Trophoblast cell (in vitro differentiated cells and primary cell): ENCODE results near the gene RPL13A.
A peak's percentile ranks its signal among the peaks of the same experiment; 100 is the strongest.

Experiments
- DNase-seq, 2 donors: peaks; one replicate each; pipeline ENCODE4 v3.0.0-alpha.2; 2016
- H2AFZ ChIP-seq: 2 replicates; pipeline ENCODE4 v1.6.1; 2013; ENCODE audit warnings: low read length, moderate library complexity, mild to moderate bottlenecking; ENCODE audit not compliant: insufficient read depth, poor library complexity
- H2AK5ac ChIP-seq: 2 replicates; pipeline ENCODE4 v1.6.1; 2013; ENCODE audit warnings: mild to moderate bottlenecking, low read length
- H2BK120ac ChIP-seq: 2 replicates; pipeline ENCODE4 v1.6.1; 2013; ENCODE audit warnings: low read length, mild to moderate bottlenecking, moderate library complexity; ENCODE audit not compliant: insufficient read depth, poor library complexity
- H2BK12ac ChIP-seq: 2 replicates; pipeline ENCODE4 v1.6.1; 2013; ENCODE audit warnings: mild to moderate bottlenecking, low read length, moderate library complexity
- H2BK5ac ChIP-seq: 2 replicates; pipeline ENCODE4 v1.6.1; 2013; ENCODE audit warnings: low read length, low read depth, moderate library complexity, mild to moderate bottlenecking; ENCODE audit not compliant: poor library complexity
- H3K14ac ChIP-seq: 2 replicates; pipeline ENCODE4 v1.6.1; 2013; ENCODE audit warnings: mild to moderate bottlenecking, low read length
- H3K18ac ChIP-seq: 2 replicates; pipeline ENCODE4 v1.6.1; 2013; ENCODE audit warnings: mild to moderate bottlenecking, low read length
- H3K23ac ChIP-seq: 2 replicates; pipeline ENCODE4 v1.6.1; 2013; ENCODE audit warnings: low read length
- H3K27ac ChIP-seq: 2 replicates; pipeline ENCODE4 v1.5.1; 2013; ENCODE audit warnings: low read depth, mild to moderate bottlenecking, inconsistent platforms, low read length, moderate library complexity
- H3K27me3 ChIP-seq: 2 replicates; pipeline ENCODE4 v1.6.1; 2013; ENCODE audit warnings: inconsistent platforms, mild to moderate bottlenecking, low read length, moderate library complexity; ENCODE audit not compliant: insufficient read depth
- H3K36me3 ChIP-seq, 2 experiments: 1 replicate in 1 of 2; 2 replicates in 1 of 2; pipeline ENCODE4 v1.6.1; 2013; ENCODE audit warnings: low read length in 2 of 2, mild to moderate bottlenecking in 2 of 2, moderate library complexity in 1 of 2; ENCODE audit not compliant: insufficient read depth in 2 of 2, control insufficient read depth in 1 of 2
- H3K4ac ChIP-seq: 2 replicates; pipeline ENCODE4 v1.6.1; 2013; ENCODE audit warnings: low read depth, mild to moderate bottlenecking, low read length, moderate library complexity
- H3K4me1 ChIP-seq, 2 experiments: 1 replicate in 1 of 2; 2 replicates in 1 of 2; pipeline ENCODE4 v1.6.1; 2013; ENCODE audit warnings: low read length in 2 of 2, mild to moderate bottlenecking in 2 of 2, moderate library complexity in 1 of 2; ENCODE audit not compliant: insufficient read depth in 2 of 2, control insufficient read depth in 1 of 2
- H3K4me2 ChIP-seq: 2 replicates; pipeline ENCODE4 v1.6.1; 2013; ENCODE audit warnings: inconsistent platforms, mild to moderate bottlenecking, low read length, moderate library complexity
- H3K4me3 ChIP-seq: 2 replicates; pipeline ENCODE4 v1.5.1; 2013; ENCODE audit warnings: mild to moderate bottlenecking, low read depth, low read length, inconsistent platforms
- H3K79me1 ChIP-seq: one replicate; pipeline ENCODE4 v1.6.1; 2013; ENCODE audit warnings: low read length
- H3K79me2 ChIP-seq: 2 replicates; pipeline ENCODE4 v1.6.1; 2013; ENCODE audit warnings: low read length, mild to moderate bottlenecking; ENCODE audit not compliant: control insufficient read depth, insufficient read depth, poor library complexity
- H3K9ac ChIP-seq: 2 replicates; pipeline ENCODE4 v1.6.1; 2013; ENCODE audit warnings: mild to moderate bottlenecking, low read length
- H3K9me3 ChIP-seq: 2 replicates; pipeline ENCODE4 v1.6.1; 2013; ENCODE audit warnings: low read depth, mild to moderate bottlenecking, control low read depth, inconsistent platforms, low read length; ENCODE audit not compliant: insufficient read depth
- H4K12ac ChIP-seq: 2 replicates; pipeline ENCODE4 v1.6.1; 2013; ENCODE audit warnings: low read depth, mild to moderate bottlenecking, low read length, moderate library complexity
- H4K8ac ChIP-seq: 2 replicates; pipeline ENCODE4 v1.6.1; 2013; ENCODE audit warnings: low read depth, mild to moderate bottlenecking, low read length, moderate library complexity
- H4K91ac ChIP-seq: one replicate; pipeline ENCODE4 v1.6.1; 2013; ENCODE audit warnings: low read depth, mild to moderate bottlenecking, low read length, moderate library complexity
- WGBS: extraction: QIAGEN DNeasy Blood & Tissue Kit; methylation state at CpG from one replicate; pipeline ENCODE4 v1.1.7; 2013; ENCODE audit warnings: missing lambda C conversion rate; ENCODE audit not compliant: insufficient read length, insufficient coverage; ENCODE audit errors: extremely low coverage; 5-methylcytosine and 5-hydroxymethylcytosine counted together

RPL13A gene

GRCh38 chr19:49463960-49464740, 23.3 kb upstream of the RPL13A start:
- Histone ChIP-seq H3K4ac (no peak overlapping the region), H3K4me3 (no peak overlapping the region), H3K4me2 (no peak overlapping the region), H3K23ac (no peak overlapping the region), H3K27me3 (no peaks in the 10 kb centered on the region), H3K18ac (no peak overlapping the region), H2AFZ (no peak overlapping the region), H2BK5ac (no peak overlapping the region), H3K4me1 (no peaks in the 10 kb centered on the region), H3K36me3 (peaks cover 34 to 53% of the 10 kb centered on the region in 2 experiments), H3K9me3 (no peaks in the 10 kb centered on the region), H4K91ac (no peak overlapping the region), H3K79me1 (no peaks in the 10 kb centered on the region), H2AK5ac (no peak overlapping the region), H2BK120ac (no peak overlapping the region), H3K14ac (no peak overlapping the region), H4K12ac (no peak overlapping the region), H3K79me2 (no peaks in the 10 kb centered on the region), H3K9ac (no peak overlapping the region), H4K8ac (no peak overlapping the region), H3K27ac (no peak overlapping the region), H2BK12ac (no peak overlapping the region)
- no CpG with 5 or more reads among the region's 39 CpGs for WGBS
- DNase-seq = no peak

- DNase-seq = no peak
- Histone ChIP-seq H2AK5ac (no peak overlapping the region), H4K12ac (no peak overlapping the region), H2BK120ac (no peak overlapping the region), H3K9me3 (no peaks in the 10 kb centered on the region), H3K79me2 (no peaks in the 10 kb centered on the region), H3K4me2 (no peak overlapping the region), H3K23ac (no peak overlapping the region), H3K4me3 (no peak overlapping the region), H3K27me3 (no peaks in the 10 kb centered on the region), H3K27ac (no peak overlapping the region), H4K8ac (no peak overlapping the region), H2AFZ (no peak overlapping the region), H3K4ac (no peak overlapping the region), H3K79me1 (no peaks in the 10 kb centered on the region), H3K14ac (no peak overlapping the region), H4K91ac (no peak overlapping the region), H3K18ac (no peak overlapping the region), H2BK12ac (no peak overlapping the region), H3K9ac (no peak overlapping the region), H3K36me3 (peaks cover 40 to 57% of the 10 kb centered on the region in 2 experiments), H3K4me1 (no peaks in the 10 kb centered on the region), H2BK5ac (no peak overlapping the region)
- no CpG with 5 or more reads among the region's 3 CpGs for WGBS
These were observed 22.0 kb upstream of the RPL13A start for GRCh38 chr19:49465371-49465770.

GRCh38 chr19:49468199-49468598, 19.2 kb upstream of the RPL13A start:
- Histone ChIP-seq H3K27ac (no peak overlapping the region), H3K36me3 (peaks cover 38 to 50% of the 10 kb centered on the region in 2 experiments), H3K27me3 (no peaks in the 10 kb centered on the region), H4K12ac (no peak overlapping the region), H3K9ac (no peak overlapping the region), H3K9me3 (no peaks in the 10 kb centered on the region), H3K4me1 (no peaks in the 10 kb centered on the region), H3K14ac (no peak overlapping the region), H2AFZ (no peak overlapping the region), H3K79me2 (no peaks in the 10 kb centered on the region), H2AK5ac (no peak overlapping the region), H4K91ac (no peak overlapping the region), H2BK12ac (no peak overlapping the region), H3K79me1 (no peaks in the 10 kb centered on the region), H3K23ac (no peak overlapping the region), H3K4me2 (no peak overlapping the region), H3K18ac (no peak overlapping the region), H4K8ac (no peak overlapping the region), H3K4ac (no peak overlapping the region), H2BK5ac (no peak overlapping the region), H2BK120ac (no peak overlapping the region), H3K4me3 (peak overlapping the region; percentile 47)
- peak; percentile 59 to 61 for DNase-seq
- WGBS = no CpG with 5 or more reads among the region's 19 CpGs

GRCh38 chr19:49468746-49469447, 18.5 kb upstream of the RPL13A start:
- H3K27me3 ChIP-seq = no peaks in the 10 kb centered on the region
- H4K91ac ChIP-seq = no peak overlapping the region
- H4K8ac ChIP-seq = no peak overlapping the region
- no peak overlapping the region for H2BK5ac ChIP-seq
- DNase-seq = peak; percentile 27 to 60
- H2BK12ac ChIP-seq = no peak overlapping the region
- H3K14ac ChIP-seq = no peak overlapping the region
- H3K4ac ChIP-seq = no peak overlapping the region
- H3K36me3 ChIP-seq = peaks cover 36 to 48% of the 10 kb centered on the region in 2 experiments
- H3K79me1 ChIP-seq = no peaks in the 10 kb centered on the region
- H3K4me1 ChIP-seq = no peaks in the 10 kb centered on the region
- no peak overlapping the region for H3K23ac ChIP-seq
- no peak overlapping the region for H3K18ac ChIP-seq
- H3K79me2 ChIP-seq = no peaks in the 10 kb centered on the region
- H2BK120ac ChIP-seq = no peak overlapping the region
- H3K4me3 ChIP-seq = peak overlapping the region; percentile 9
- no peak overlapping the region for H4K12ac ChIP-seq
- no peaks in the 10 kb centered on the region for H3K9me3 ChIP-seq
- no peak overlapping the region for H3K4me2 ChIP-seq
- no peak overlapping the region for H3K9ac ChIP-seq
- no peak overlapping the region for H2AFZ ChIP-seq
- H3K27ac ChIP-seq = no peak overlapping the region
- WGBS = no CpG with 5 or more reads among the region's 15 CpGs
- H2AK5ac ChIP-seq = no peak overlapping the region
